T-cell (primary cell): ENCODE measurements around the gene PTPRM. TPM values are rescaled to one million over a fixed set of nuclear protein-coding genes. Genes with fewer than 3 reads are reported as not detected.

ENCODE experiments used
- ATAC-seq, 4 experiments: fragments of 200-7000 bp in 3 of 4; fragments of 150-1000 bp in 1 of 4; cut with Tn5 transposase; replicated peaks in 1 of 4; 1 replicate in 3 of 4; 2 replicates in 1 of 4; pipeline ENCODE4 v1.10.0; 2021; ENCODE audit warnings: moderate library complexity in 3 of 4, mild to moderate bottlenecking in 2 of 4, moderate number of reproducible peaks in 1 of 4
- CTCF ChIA-PET, 2 donors: fragments of 300-600 bp; sonication (Branson Sonifier 250); formaldehyde crosslinking; loops; one replicate each; lab custom pipeline; 2022; ENCODE audit warnings: antibody characterized with exemption in 2 of 2; lab: Charles Lee
- POLR2A ChIA-PET, 2 donors: fragments of 300-600 bp; sonication (Branson Sonifier 250); formaldehyde crosslinking; loops; one replicate each; lab custom pipeline; 2022; ENCODE audit warnings: antibody characterized with exemption in 2 of 2; lab: Charles Lee
- DNase-seq, 35 experiments: peaks; one replicate each; pipeline versions ENCODE4 v3.0.0 to v3.0.0-alpha.2; 2013 to 2023
- H3K27ac ChIP-seq: one replicate; pipeline ENCODE4 v1.5.1; 2013; ENCODE audit warnings: low read length
- H3K27me3 ChIP-seq, 2 experiments: replicated peaks in 1 of 2; 1 replicate in 1 of 2; 2 replicates in 1 of 2; pipeline versions ENCODE4 v1.6.1 to v1.7.0; 2013; ENCODE audit warnings: low read length in 1 of 2, mixed read lengths in 1 of 2; ENCODE audit not compliant: control insufficient read depth in 2 of 2, insufficient read depth in 2 of 2; ENCODE audit errors: extremely low read depth in 1 of 2
- H3K36me3 ChIP-seq, 2 donors: 1 replicate in 1 of 2; 2 replicates in 1 of 2; pipeline versions ENCODE4 v1.6.1 to v1.7.0; 2013; ENCODE audit warnings: low read length in 1 of 2; ENCODE audit not compliant: control insufficient read depth in 2 of 2, insufficient read depth in 1 of 2; ENCODE audit errors: extremely low read depth in 1 of 2
- H3K4me1 ChIP-seq, 2 experiments: 1 replicate in 1 of 2; 2 replicates in 1 of 2; pipeline versions ENCODE4 v1.6.1 to v1.7.0; 2013; ENCODE audit warnings: low read length in 2 of 2, mixed read lengths in 1 of 2; ENCODE audit not compliant: insufficient read depth in 2 of 2, control insufficient read depth in 1 of 2; ENCODE audit errors: extremely low read depth in 1 of 2
- H3K4me3 ChIP-seq, 2 donors: 1 replicate in 1 of 2; 2 replicates in 1 of 2; pipeline versions ENCODE4 v1.5.1 to v1.7.0; 2013; ENCODE audit warnings: mild to moderate bottlenecking in 2 of 2, low read length in 1 of 2, moderate library complexity in 1 of 2; ENCODE audit not compliant: control insufficient read depth in 1 of 2; ENCODE audit errors: extremely low read depth in 1 of 2
- H3K9me3 ChIP-seq: 2 replicates; pipeline ENCODE4 v1.7.0; 2013
- H3K27ac Mint-ChIP-seq, 2 donors: one replicate each; pipeline ENCODE4 v1.8.0; 2020 to 2021; ENCODE audit warnings: mild to moderate bottlenecking in 2 of 2, mixed read lengths in 2 of 2
- H3K27me3 Mint-ChIP-seq, 2 donors: one replicate each; pipeline ENCODE4 v1.8.0; 2021 to 2022; ENCODE audit warnings: mixed read lengths in 2 of 2
- H3K36me3 Mint-ChIP-seq: one replicate; pipeline ENCODE4 v1.8.0; 2021; ENCODE audit warnings: mixed read lengths
- H3K4me1 Mint-ChIP-seq, 3 donors: one replicate each; pipeline ENCODE4 v1.8.0; 2020 to 2022; ENCODE audit warnings: mixed read lengths in 3 of 3, mild to moderate bottlenecking in 1 of 3
- H3K4me3 Mint-ChIP-seq, 3 donors: one replicate each; pipeline ENCODE4 v1.8.0; 2020 to 2022; ENCODE audit warnings: mild to moderate bottlenecking in 3 of 3, mixed read lengths in 3 of 3, moderate library complexity in 3 of 3
- H3K9me3 Mint-ChIP-seq, 3 donors: one replicate each; pipeline ENCODE4 v1.8.0; 2020 to 2022; ENCODE audit warnings: mixed read lengths in 3 of 3
- WGBS: methylation state at CpG from one replicate; pipeline ENCODE4 v1.1.5; 2013; ENCODE audit warnings: missing lambda C conversion rate; ENCODE audit not compliant: insufficient coverage; 5-methylcytosine and 5-hydroxymethylcytosine counted together
- total RNA-seq, 35 experiments: library from RNA in 6 of 35; stranded (reverse) in 6 of 35; fragments of 120-200 nt in 1 of 35; gene quantifications; one replicate each; pipeline versions ENCODE4 v1.2.1 to v1.2.4 and lab custom pipeline; 2013 to 2026

The PTPRM gene
- total RNA-seq, 5 donors from 2014 or later (not counting 1 experiment from before 2014, with no cell fraction given): 4.1 to 47.4 (median 7.1) TPM

DNA sequence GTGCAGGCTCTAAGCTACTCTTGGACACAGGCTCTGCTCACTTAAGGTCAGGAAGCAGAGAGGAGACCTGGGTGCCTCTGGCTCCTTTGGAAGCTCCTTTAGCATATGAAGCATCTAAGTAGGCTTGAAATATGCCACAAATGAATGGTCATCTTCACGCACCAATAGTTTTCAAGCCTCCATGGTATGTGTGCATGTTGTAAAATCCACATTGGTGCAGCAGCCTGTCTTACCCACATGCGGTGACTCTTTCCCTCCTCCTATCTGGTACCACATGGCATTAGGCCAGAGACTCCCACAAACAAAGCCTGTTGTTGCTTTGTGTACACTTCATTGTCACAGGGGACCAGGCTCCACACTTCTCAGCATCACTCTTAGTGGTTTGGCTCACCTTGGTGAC, 599.9 kb downstream of the PTPRM start:
- CTCF ChIA-PET: no interaction called here
- H3K27me3 ChIP-seq: no peaks in the 10 kb centered on the region
- 100% methylated on average over 1 of the region's 2 CpGs for WGBS
- ATAC-seq: no peak
- no peak overlapping the region for H3K4me3 ChIP-seq
- no peak for DNase-seq
- POLR2A ChIA-PET: no interaction called here
- no peak overlapping the region for H3K27ac ChIP-seq
- no peaks in the 10 kb centered on the region for H3K27me3 Mint-ChIP-seq
- H3K9me3 ChIP-seq: no peaks in the 10 kb centered on the region
- no peak overlapping the region for H3K4me3 Mint-ChIP-seq
- H3K36me3 ChIP-seq: no peaks in the 10 kb centered on the region
- no peaks in the 10 kb centered on the region for H3K4me1 Mint-ChIP-seq
- H3K36me3 Mint-ChIP-seq: no peaks in the 10 kb centered on the region
- H3K4me1 ChIP-seq: no peaks in the 10 kb centered on the region
- no peaks in the 10 kb centered on the region for H3K9me3 Mint-ChIP-seq
- H3K27ac Mint-ChIP-seq: no peak overlapping the region

DNA sequence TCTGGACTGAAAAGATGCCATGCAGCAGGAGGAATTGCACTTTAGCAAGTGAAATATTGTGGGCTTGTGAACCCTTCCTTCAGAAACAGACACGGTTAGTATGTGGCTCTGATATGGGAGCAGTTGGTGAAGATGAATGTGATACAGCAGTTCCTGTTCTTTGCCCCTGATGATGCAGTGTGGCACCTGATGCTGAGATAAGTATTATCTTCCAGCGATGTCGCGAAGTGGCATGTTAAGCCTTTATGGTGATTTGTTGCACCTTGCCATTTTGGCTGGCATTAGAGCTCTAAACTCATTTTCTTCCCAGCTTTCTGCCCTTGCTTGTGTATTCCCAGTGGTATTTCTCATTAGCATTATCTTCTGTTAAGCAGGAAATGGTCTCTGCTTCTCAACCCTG, 600.6 kb downstream of the PTPRM start:
- H3K4me3 ChIP-seq: no peak overlapping the region
- Mint-ChIP-seq H3K27me3 (no peaks in the 10 kb centered on the region), H3K9me3 (no peaks in the 10 kb centered on the region), H3K4me1 (no peaks in the 10 kb centered on the region), H3K27ac (no peak overlapping the region), H3K4me3 (no peak overlapping the region), H3K36me3 (no peaks in the 10 kb centered on the region)
- POLR2A ChIA-PET: no interaction called here
- 64% methylated on average over 1 of the region's 4 CpGs for WGBS
- H3K27ac ChIP-seq: no peak overlapping the region
- H3K9me3 ChIP-seq: no peaks in the 10 kb centered on the region
- H3K36me3 ChIP-seq: no peaks in the 10 kb centered on the region
- DNase-seq: no peak
- no peaks in the 10 kb centered on the region for H3K4me1 ChIP-seq
- CTCF ChIA-PET: no interaction called here
- H3K27me3 ChIP-seq: no peaks in the 10 kb centered on the region
- no peak for ATAC-seq

DNA sequence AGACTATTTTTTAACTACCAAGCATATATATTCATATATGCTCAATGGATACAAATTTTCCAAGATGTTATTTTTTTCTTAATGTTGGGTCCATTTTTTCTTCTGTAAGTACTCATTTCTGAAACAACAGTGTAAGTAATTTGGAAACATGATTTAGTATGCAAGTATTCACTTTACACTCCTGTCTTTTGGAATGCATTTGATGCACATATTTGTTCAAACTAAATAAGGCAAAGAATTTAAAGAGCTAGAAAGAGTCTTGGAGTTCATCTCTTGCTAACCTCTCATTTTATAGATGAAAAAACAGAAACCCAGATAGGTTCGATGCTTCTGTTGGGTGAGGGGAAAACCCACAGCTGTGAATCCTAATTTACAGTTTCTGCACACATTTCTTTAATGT, 602.6 kb downstream of the PTPRM start:
- no CpG with 5 or more reads among the region's 1 CpG for WGBS
- Histone ChIP-seq H3K27ac (no peak overlapping the region), H3K4me1 (no peaks in the 10 kb centered on the region), H3K36me3 (no peaks in the 10 kb centered on the region), H3K27me3 (no peaks in the 10 kb centered on the region), H3K4me3 (no peak overlapping the region), H3K9me3 (no peaks in the 10 kb centered on the region)
- no peak overlapping the region for H3K27ac Mint-ChIP-seq
- no peaks in the 10 kb centered on the region for H3K27me3 Mint-ChIP-seq
- ATAC-seq: no peak
- H3K4me1 Mint-ChIP-seq: no peaks in the 10 kb centered on the region
- no peak overlapping the region for H3K4me3 Mint-ChIP-seq
- no peaks in the 10 kb centered on the region for H3K9me3 Mint-ChIP-seq
- ChIA-PET POLR2A (no interaction called here), CTCF (interaction anchor here in 1 of 2 donors (0.6 kb wide), 1 partner anchor 12 kb away, joined by 4 read pairs; no protein-coding TSS in a partner anchor)
- no peak for DNase-seq
- no peaks in the 10 kb centered on the region for H3K36me3 Mint-ChIP-seq

DNA sequence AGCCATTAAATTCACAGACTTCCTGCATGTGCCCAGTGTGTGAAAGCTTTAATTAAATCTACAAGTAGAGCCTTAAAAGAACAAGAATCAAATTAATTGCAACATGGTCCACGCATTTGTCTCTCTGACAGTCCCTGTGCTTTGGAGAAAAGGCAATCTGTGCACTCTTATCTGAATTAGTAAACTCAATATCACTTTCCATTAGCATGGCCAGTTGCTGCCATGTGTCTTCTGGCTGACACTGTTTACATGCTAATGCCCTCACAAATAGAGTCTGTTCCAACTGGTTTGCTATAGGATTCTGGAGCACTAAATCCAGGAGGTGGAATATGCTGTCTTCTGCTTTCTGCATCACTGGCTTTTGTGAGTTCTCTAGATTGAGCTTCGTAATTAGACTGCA, 607.7 kb downstream of the PTPRM start:
- H3K4me1 ChIP-seq: no peaks in the 10 kb centered on the region
- H3K4me3 Mint-ChIP-seq: no peak overlapping the region
- H3K9me3 ChIP-seq: peaks cover under 1% of the 10 kb centered on the region
- H3K27me3 Mint-ChIP-seq: no peaks in the 10 kb centered on the region
- no peaks in the 10 kb centered on the region for H3K36me3 Mint-ChIP-seq
- peaks cover 1 to 10% (median 6%) of the 10 kb centered on the region in 3 donors for H3K9me3 Mint-ChIP-seq
- no peaks in the 10 kb centered on the region for H3K27me3 ChIP-seq
- ATAC-seq (no peak), DNase-seq (no peak)
- no peak overlapping the region for H3K4me3 ChIP-seq
- POLR2A ChIA-PET: no interaction called here
- H3K27ac Mint-ChIP-seq: no peak overlapping the region
- 57% methylated on average over 1 of the region's 2 CpGs for WGBS
- CTCF ChIA-PET: no interaction called here
- H3K4me1 Mint-ChIP-seq: no peaks in the 10 kb centered on the region
- H3K36me3 ChIP-seq: no peaks in the 10 kb centered on the region
- H3K27ac ChIP-seq: no peak overlapping the region

DNA sequence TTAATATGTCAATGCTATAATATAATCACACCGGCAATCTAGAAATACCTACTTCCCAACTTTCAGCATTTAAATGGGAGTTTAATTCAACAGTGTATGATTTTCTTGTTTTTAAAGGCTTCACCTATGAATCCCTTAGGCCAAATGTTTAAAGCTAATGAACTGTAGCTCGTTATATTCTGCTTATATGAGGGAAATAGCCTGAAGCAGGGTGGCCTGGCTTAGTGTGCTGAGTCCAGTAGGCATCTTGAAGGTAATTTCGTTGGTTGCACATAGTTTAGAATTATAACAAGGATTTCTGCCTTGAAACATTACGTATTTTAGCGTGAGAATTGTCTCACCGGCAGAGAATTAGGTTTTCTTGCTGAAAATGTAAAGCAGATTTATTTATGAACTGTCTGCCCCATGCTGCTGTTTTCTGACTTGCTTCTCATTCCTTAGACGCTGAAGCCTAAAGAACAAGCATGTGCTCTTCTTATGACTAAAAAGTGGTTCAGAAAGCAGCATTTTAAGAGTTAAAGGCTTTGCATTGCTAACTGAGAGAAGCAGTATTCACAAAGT, 608.5 kb downstream of the PTPRM start:
- no peak for ATAC-seq
- Mint-ChIP-seq H3K4me3 (no peak overlapping the region), H3K27me3 (no peaks in the 10 kb centered on the region), H3K27ac (no peak overlapping the region), H3K36me3 (no peaks in the 10 kb centered on the region), H3K4me1 (no peaks in the 10 kb centered on the region), H3K9me3 (peaks cover 4 to 17% (median 6%) of the 10 kb centered on the region in 3 donors)
- Histone ChIP-seq H3K27ac (no peak overlapping the region), H3K9me3 (peaks cover 2% of the 10 kb centered on the region), H3K4me3 (no peak overlapping the region), H3K27me3 (no peaks in the 10 kb centered on the region), H3K4me1 (no peaks in the 10 kb centered on the region), H3K36me3 (no peaks in the 10 kb centered on the region)
- ChIA-PET CTCF (no interaction called here), POLR2A (interaction anchor here in 1 of 2 donors (0.6 kb wide), 1 partner anchor 11 kb away, joined by 3 read pairs; no protein-coding TSS in a partner anchor)
- WGBS: no CpG with 5 or more reads among the region's 7 CpGs
- no peak for DNase-seq

DNA sequence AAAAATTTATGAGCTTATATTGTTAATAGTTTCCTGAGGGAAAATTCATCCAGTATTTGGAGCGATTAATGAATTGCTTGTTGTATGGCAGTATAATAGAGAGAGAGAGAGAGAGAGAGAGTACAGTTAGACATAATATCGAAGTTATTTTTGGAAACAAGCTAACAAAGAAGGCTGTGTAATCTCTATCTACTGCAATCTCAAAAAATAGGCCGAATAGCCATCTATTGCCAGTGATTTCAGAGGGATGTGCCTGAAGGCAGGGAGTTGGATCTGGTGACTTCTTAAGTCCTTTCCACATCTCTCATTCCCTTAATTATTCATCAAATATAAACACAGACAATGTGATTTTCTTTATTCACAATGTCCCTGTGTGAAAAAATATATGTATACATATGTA, 609.0 kb downstream of the PTPRM start:
- POLR2A ChIA-PET: interaction anchor here in 1 of 2 donors (0.6 kb wide), 1 partner anchor 10 kb away, joined by 3 read pairs; no protein-coding TSS in a partner anchor
- Histone ChIP-seq H3K4me3 (no peak overlapping the region), H3K9me3 (peaks cover 2% of the 10 kb centered on the region), H3K36me3 (no peaks in the 10 kb centered on the region), H3K27ac (no peak overlapping the region), H3K27me3 (no peaks in the 10 kb centered on the region), H3K4me1 (no peaks in the 10 kb centered on the region)
- CTCF ChIA-PET: no interaction called here
- no peaks in the 10 kb centered on the region for H3K36me3 Mint-ChIP-seq
- no peaks in the 10 kb centered on the region for H3K27me3 Mint-ChIP-seq
- ATAC-seq (no peak), DNase-seq (no peak)
- no peaks in the 10 kb centered on the region for H3K4me1 Mint-ChIP-seq
- peaks cover 4 to 17% (median 8%) of the 10 kb centered on the region in 3 donors for H3K9me3 Mint-ChIP-seq
- no peak overlapping the region for H3K4me3 Mint-ChIP-seq
- no peak overlapping the region for H3K27ac Mint-ChIP-seq
- no CpG with 5 or more reads among the region's 3 CpGs for WGBS
